Stimulated activated CD4-positive, alpha-beta T cell treated with anti-CD3 and anti-CD28 coated beads, Interleukin-1b, Interleukin-23, amount 100 ng/mL, for 1 hour (primary cell): ENCODE results near the gene CASZ1.

Experiments used
- DNase-seq, 2 donors: peaks; one replicate each; pipeline ENCODE4 v3.0.0-alpha.2; 2020; ENCODE audit warnings: low read depth in 2 of 2

CASZ1 gene

GRCh38 chr1:10638559-10639005 is 157.9 kb downstream of the CASZ1 start:
- DNase-seq = no peak

- DNase-seq = no peak
Measured at GRCh38 chr1:10637834-10638558, 158.4 kb downstream of the CASZ1 start.

- no peak for DNase-seq
Measured at GRCh38 chr1:10637400-10637799, 159.0 kb downstream of the CASZ1 start.

GRCh38 chr1:10635992-10636391 is 160.5 kb downstream of the CASZ1 start:
- no peak for DNase-seq

- no peak for DNase-seq
Measured at GRCh38 chr1:10635085-10635896, 161.2 kb downstream of the CASZ1 start.

GRCh38 chr1:10634428-10635084 is 161.9 kb downstream of the CASZ1 start:
- DNase-seq = no peak

- DNase-seq = no peak
Measured at GRCh38 chr1:10634075-10634427, 162.4 kb downstream of the CASZ1 start.

GRCh38 chr1:10633416-10633815 is 163.0 kb downstream of the CASZ1 start:
- no peak for DNase-seq

- no peak for DNase-seq
Measured at GRCh38 chr1:10632691-10633090, 163.8 kb downstream of the CASZ1 start.

GRCh38 chr1:10631811-10632593 is 164.4 kb downstream of the CASZ1 start:
- DNase-seq = no peak

GRCh38 chr1:10631121-10631810 is 165.2 kb downstream of the CASZ1 start:
- DNase-seq = no peak

- no peak for DNase-seq
Measured at GRCh38 chr1:10630661-10631120, 165.8 kb downstream of the CASZ1 start.

GRCh38 chr1:10629816-10630571 is 166.5 kb downstream of the CASZ1 start:
- DNase-seq = no peak

- DNase-seq = no peak
Measured at GRCh38 chr1:10629091-10629815, 167.2 kb downstream of the CASZ1 start.

- no peak for DNase-seq
Measured at GRCh38 chr1:10628685-10629084, 167.8 kb downstream of the CASZ1 start.

- no peak for DNase-seq
Measured at GRCh38 chr1:10626791-10627410, 169.5 kb downstream of the CASZ1 start.

GRCh38 chr1:10626131-10626731 is 170.2 kb downstream of the CASZ1 start:
- DNase-seq = no peak

GRCh38 chr1:10625554-10625953 is 170.9 kb downstream of the CASZ1 start:
- DNase-seq = no peak

- DNase-seq = no peak
Measured at GRCh38 chr1:10625076-10625475, 171.4 kb downstream of the CASZ1 start.
